G401.6 (cell line): ENCODE data around the gene TMUB2.
"Not testable (repeated sequence)": the region's sequence is repeated elsewhere in the genome, so short reads cannot be mapped to it uniquely, and the experiment has no call there.

ENCODE experiments used
- FAIRE-seq: peaks from 2 replicates; lab custom pipeline; 2012; peaks lifted over from hg19 to GRCh38; lab: Jason Lieb, UNC

The TMUB2 gene

DNA sequence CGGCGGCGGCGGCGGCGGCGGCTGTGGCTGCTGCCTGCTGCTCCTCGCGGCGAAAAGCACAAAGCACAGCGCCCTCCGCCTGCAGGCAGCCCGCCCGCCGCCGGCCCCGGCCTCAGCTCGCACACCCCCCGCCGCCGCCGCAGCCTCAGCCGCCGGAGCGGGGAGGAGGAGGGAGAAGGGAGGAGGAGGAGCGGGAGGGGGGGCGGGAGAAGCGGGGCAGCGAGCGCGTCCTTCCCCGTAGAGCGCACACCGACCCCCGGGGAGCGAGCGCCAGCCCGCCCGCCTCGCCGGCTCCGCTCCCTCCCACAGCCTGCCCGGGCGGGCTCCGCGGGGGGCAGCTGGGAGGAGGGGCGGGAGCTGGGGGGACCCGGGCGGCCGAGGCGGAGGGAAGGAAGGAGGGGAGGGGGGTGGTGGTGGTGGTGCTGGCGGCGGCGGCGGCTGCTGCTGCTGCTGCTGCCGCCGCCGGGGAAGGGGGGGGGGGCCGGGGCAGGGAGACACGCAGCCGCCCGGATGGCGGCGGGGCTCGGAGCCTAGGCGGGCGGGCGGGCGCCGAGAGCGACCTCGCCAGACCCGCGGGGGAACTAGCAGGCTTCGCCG, 32.9 kb downstream of the TMUB2 start, which contains the start of gene UBTF:
Gene UBTF, minus strand, starts transcription at position 60 of the 597 bp plus-strand sequence. CDS start 1,446 bp downstream, outside the sequence.
- FAIRE-seq = no peak

DNA sequence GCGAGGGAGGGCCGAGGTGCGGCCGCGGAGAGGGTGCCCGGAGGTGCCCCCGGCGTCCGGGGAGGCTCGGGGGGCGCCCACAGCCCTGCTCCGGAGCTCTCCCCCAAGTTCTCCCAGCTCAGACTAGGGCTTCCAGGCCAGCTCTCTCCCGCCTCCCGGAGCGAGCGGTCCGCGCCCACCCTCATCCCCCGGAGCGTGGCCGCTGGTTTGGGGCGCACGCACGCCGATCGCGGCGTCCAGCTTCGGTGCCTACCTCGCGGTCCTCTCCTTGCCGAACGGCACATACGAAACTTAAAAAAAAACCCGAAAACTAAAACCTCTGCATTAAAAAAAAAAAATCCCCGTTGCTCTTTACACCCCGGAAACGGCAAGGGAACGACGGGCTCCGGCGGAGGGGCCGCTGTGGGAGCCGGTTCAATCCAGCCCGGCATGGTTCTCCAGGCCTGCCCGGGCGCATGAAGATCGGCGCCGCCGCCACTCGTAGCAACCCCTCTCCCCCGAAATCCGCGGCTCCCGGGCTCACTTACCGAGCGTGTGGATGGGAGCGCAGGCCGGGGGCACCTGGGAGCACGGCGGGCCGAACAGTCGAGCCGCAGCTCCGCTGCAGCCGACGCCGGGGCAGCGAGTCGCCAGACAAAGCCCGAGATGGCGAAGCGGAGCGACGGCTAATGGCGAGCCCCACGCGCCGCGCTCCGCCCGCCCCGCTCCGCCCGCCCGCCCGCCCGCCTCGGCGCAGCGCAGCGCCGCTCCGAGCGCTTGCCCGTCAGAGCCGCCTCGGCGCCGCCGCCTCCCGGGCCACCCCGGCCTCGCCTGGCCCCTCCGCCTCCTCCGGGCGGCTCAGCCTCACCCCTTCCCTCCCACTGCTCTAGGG, 33.7 kb downstream of the TMUB2 start:
- no peak for FAIRE-seq

DNA sequence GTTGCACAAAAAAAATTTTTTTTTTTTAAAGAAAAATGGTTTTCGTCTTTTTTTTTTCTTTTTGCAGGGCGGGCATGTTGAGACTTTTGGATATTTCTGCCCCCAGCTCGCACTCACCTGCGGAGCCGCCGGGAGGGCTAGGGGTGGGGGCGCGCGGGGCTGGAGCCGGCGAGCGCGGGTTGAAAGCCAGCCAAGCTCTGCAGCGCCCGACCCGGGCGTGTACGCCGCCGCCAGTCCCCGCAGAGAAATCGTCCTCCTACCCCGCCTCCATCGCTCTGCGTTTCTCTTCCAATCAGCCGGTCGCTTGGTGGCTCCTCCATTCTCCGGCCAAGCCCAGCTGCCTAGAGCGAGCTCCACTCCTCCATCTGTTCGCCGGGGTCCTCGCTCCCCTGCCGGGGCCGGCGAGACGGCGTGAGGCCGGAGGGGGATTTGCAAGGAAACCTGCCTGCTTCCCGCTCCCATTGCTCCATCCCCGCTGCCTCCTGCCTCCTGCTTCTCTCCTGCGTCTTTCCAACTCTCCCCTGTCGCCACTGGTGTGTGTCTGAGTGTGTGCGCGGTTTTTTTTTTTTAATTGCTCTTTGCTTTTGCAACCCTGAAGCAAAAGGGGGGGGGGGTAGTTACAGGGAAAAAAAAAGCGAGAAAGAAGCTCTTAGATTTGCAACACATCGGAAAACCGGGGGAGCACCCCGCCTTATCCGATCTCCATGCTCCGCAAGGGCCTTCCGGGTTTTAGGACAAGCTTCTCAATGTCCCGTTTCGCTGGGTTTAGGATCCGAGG, 34.5 kb downstream of the TMUB2 start:
- no peak for FAIRE-seq

DNA sequence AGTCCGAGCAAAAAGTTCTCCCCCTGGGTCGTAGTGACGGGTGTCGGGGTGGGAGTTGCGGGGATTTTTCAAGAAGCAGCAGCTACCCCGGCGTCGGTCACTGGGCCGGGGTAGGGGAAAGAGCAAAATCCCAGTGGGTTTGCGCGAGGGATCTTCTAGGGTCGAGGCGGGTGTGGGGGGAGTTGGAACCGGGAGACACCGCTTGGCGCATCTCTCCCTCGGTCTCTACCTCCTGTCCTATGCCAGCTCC, 35.0 kb downstream of the TMUB2 start:
- FAIRE-seq = no peak

DNA sequence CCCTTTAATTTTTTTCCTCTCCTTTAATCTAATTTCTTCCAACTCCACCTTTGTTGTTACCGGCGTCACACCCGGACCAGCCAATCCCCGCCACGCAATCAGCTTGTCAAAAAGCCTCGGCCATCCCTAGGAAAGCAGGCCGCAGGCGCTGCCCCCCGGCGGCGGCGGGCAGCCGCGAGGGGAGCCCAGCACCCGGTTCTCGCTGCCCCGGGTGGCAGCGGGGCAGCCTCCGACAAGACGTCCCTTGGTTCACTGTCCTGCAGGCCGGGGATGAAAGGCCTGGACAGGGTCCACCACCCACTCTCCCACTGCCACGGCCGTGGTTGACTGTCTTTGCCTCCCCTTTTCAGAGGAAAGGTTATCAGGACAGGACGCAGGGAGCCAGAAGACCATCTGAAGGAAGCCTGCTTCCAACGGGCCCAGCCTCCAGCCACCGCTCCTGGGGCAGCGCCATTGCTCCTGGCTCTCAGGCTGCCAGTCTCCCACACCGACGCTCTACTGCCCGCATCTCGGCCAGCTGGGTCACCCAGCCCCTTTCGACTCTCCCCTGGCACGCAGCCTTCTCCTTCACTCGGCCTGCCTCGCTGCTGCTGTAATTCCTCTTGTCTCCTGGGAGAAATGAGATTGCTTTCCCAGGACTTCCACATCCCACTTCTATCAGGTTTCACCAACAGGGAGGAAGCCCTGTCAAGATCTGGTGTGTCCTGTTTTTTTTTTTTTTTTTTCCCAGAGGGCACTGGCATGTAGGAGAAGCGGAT, 35.5 kb downstream of the TMUB2 start:
- FAIRE-seq = peak; percentile 30

DNA sequence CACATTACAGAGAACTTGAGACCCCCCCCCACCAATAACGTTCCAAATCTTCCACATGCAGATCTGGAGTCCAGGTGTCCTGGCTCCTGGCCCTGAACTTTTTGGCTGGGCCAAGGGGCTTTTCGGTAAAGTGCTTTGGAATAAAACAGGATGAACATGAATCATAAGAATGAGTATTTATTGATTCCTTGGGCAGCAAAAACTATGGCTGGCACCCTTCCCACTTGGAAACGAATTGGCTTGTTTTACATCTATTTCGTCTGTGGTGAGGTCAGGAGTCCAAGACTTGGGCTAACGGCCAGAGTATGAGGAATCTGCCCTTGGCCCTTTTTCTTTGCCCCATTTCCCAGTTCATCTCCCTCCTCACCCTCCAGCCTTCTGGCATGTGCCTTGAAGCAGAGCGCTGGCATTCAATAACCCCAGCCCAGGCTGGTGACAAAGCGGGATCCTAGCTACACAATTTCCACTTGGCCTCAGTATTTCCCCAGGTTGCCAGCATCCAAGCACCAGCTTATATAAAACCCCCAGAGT, 36.8 kb downstream of the TMUB2 start:
- no peak for FAIRE-seq

DNA sequence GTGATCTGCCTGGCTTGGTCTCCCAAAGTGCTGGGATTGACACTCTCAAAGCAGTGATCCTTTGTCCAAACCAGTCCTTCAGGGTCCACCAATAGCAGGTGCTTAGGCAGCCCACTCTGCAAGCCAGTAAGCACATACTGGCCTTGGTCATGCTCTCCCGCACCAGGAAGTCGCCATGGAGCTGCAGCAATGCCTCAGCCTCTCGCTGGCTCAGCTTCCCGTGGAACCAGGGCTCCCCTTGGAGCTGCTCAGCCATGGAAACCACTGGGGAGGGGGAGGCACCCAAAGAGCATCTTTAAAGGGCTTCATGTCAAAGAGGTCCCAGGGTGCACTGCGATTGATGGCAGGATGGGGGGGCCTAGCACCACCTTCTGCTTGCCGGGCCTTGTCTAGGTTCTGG, 42.3 kb downstream of the TMUB2 start:
- no peak for FAIRE-seq

DNA sequence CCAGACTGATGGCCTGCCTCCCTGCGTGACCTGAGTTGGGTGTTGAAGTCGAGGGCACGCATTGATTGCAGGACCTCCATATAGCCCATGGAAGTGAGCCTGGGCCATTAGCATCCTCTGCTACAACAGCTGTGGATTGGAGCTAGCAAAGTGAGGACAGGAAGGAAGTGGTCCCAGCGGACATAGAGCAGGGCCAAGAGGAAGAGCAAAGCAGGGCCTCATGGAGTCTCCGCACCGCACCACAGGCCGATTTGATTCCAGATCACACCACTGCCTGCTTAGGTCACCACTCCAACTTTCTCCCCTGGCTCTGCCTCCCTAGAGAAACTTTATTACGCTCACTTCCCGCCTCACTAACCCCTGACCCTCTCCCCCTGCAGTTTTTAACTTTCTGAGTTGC, 43.4 kb downstream of the TMUB2 start:
- FAIRE-seq = no peak

DNA sequence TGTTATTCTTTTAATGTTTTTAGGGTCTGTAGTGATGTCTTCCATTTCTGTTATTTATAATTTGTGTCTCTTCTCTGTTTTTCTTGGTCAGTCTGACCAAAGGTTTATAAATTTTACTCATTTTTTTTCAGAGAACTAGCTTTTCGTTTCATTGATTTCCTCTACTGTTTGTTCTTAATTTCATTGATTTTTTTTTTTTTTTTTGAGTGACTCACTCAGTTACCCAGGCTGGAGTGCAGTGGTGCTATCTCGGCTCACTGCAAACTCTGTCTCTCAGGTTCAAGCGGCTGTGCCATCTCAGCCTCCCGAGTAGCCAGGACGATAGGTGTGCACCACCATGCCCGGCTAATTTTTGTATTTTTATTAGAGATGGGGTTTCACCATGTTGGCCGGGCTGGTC, 45.3 kb downstream of the TMUB2 start:
- no peak for FAIRE-seq

DNA sequence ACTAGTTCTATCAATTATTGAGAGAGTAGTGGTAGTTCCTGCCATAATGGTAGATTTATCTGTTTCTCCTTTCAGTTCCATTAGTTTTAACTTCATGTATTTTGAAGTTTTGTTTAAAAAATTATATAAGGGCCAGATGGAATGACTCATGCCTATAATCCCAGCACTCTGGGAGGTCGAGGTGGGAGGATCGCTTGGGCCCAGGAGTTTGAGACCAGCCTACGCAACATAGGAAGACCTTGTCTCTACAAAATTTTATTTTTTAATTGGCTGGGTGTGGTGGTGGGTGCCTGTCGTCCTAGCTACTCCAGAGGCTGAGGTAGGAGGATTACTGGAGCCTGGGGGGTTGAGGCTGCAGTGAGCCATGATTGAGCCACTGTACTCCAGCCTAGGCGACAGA, 46.8 kb downstream of the TMUB2 start:
- no peak for FAIRE-seq

DNA sequence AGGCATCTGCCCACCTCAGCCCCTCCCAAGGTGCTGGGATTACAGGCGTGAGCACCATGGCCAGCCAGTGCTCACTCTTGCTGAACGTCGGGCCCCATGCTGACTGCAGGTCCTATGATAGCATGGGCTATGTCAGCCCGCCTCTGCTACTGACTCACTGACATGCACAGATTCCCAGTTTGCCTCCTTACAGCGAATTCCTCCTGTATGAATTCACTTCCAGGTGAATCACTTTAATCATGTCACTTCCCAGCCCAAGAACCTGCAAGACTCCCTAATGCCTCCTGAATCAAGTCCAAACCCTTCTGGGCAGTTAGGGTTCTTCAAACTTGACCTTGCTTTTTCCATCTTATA, 48.8 kb downstream of the TMUB2 start:
- no peak for FAIRE-seq

DNA sequence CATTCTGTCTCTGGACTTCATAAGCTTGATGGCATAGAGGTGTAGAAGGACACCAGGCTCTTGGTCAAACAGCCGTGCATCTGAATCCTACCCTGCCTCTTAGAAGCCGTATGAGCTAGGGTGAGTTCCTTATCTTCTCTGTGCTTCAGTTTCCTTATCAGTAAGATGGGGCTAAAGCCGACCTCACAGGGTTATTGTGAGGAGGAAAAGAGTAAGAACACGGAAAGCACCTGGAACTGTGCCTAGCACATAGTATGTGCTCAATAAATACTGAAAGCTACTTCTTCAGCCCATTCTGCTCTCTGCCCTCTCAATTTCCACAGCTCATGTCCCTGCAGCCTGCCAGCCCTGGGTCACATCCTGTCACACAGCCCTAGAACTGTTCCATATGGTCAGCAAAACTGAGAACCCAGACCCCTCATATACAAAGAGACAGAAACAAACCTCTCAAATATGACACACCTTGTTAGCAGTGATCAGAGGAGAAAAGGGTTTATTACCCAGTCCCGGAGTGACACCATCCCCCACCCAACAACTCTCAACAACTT, 49.7 kb downstream of the TMUB2 start:
- no peak for FAIRE-seq

DNA sequence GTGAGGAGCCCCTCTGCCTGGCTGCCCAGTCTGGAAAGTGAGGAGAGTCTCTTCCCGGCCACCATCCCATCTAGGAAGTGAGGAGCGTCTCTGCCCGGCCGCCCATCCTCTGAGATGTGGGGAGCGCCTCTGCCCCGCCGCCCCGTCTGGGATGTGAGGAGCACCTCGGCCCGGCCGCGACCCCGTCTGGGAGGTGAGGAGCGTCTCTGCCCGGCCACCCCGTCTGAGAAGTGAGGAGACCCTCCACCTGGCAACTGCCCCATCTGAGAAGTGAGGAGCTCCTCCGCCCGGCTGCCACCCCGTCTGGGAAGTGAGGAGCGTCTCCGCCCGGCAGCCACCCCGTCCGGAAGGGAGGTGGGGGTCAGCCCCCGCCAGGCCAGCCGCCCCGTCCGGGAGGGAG, 51.1 kb downstream of the TMUB2 start:
- FAIRE-seq = not testable (repeated sequence)

DNA sequence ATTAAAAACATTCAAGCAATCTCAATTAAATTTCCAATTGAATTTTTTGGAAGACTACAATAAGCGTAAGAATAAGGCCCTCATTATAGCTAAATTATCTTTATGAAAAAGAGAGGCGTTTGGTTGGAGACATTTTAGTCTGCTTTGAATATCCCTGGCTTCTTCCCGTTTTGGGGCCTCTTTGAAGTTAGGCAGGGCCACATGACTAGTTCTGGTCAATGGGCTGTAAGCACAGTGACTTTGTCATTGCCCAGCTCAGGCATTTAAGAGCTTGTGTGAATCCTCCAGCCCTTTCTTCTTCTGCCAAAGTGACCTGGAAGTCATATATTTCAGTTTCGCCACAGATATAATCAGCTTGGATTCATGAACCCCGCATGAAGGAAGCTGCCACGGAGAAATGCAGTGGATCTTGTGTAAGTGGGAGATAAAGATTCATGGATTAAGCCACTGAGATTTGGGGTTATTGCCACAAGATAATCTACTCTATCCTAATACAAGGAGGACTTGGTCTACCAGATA, 54.4 kb downstream of the TMUB2 start:
- no peak for FAIRE-seq
